ENCODE measurements around the gene ALDH1L1.

The ALDH1L1 gene

GRCh38 chr3:126132751-126133511, 47.5 kb downstream of the ALDH1L1 start:
- DNase-seq = no peak

- DNase-seq = no peak
These were observed 48.3 kb downstream of the ALDH1L1 start for GRCh38 chr3:126131881-126132750.

GRCh38 chr3:126130981-126131745, 49.2 kb downstream of the ALDH1L1 start:
- no peak for DNase-seq

GRCh38 chr3:126130081-126130855, 50.1 kb downstream of the ALDH1L1 start:
- DNase-seq = no peak

GRCh38 chr3:126129398-126129891, 50.9 kb downstream of the ALDH1L1 start:
- no peak for DNase-seq

GRCh38 chr3:126128504-126129397, 51.6 kb downstream of the ALDH1L1 start:
- no peak for DNase-seq

- DNase-seq = no peak
These were observed 52.5 kb downstream of the ALDH1L1 start for GRCh38 chr3:126127904-126128303.

- DNase-seq = no peak
These were observed 52.9 kb downstream of the ALDH1L1 start for GRCh38 chr3:126127452-126127851.

GRCh38 chr3:126126811-126127431, 53.5 kb downstream of the ALDH1L1 start:
- DNase-seq = no peak

- DNase-seq = no peak
These were observed 54.1 kb downstream of the ALDH1L1 start for GRCh38 chr3:126126286-126126685.

- no peak for DNase-seq
These were observed 54.6 kb downstream of the ALDH1L1 start for GRCh38 chr3:126125781-126126251.

- no peak for DNase-seq
These were observed 55.0 kb downstream of the ALDH1L1 start for GRCh38 chr3:126125341-126125740.

GRCh38 chr3:126124896-126125295, 55.5 kb downstream of the ALDH1L1 start:
- no peak for DNase-seq

GRCh38 chr3:126124148-126124868, 56.1 kb downstream of the ALDH1L1 start:
- DNase-seq = no peak

GRCh38 chr3:126121632-126122031, 58.8 kb downstream of the ALDH1L1 start:
- no peak for DNase-seq

GRCh38 chr3:126121074-126121473, 59.3 kb downstream of the ALDH1L1 start:
- no peak for DNase-seq

- DNase-seq = no peak
These were observed 60.4 kb downstream of the ALDH1L1 start for GRCh38 chr3:126119976-126120375.

GRCh38 chr3:126119008-126119675, 61.2 kb downstream of the ALDH1L1 start:
- no peak for DNase-seq

- DNase-seq = no peak
These were observed 61.8 kb downstream of the ALDH1L1 start for GRCh38 chr3:126118591-126118990.

Measured in NCI-H1048 (cell line).